Astrocyte (in vitro differentiated cells and primary cell): ENCODE measurements around the gene MAP3K14.

Experiments
- EZH2 ChIP-seq: IDR thresholded peaks from 2 replicates; pipeline ENCODE4 v1.6.1; 2012; ENCODE audit warnings: mild to moderate bottlenecking, low read length, inconsistent platforms; ENCODE audit not compliant: insufficient read depth
- TF ChIP-seq, protein P1 (sequence below): IDR thresholded peaks from 2 replicates; pipeline ENCODE4 v1.5.1; 2011; ENCODE audit warnings: low read depth, mild to moderate bottlenecking, inconsistent platforms, low read length, moderate library complexity; ENCODE audit not compliant: insufficient read depth

DNA sequence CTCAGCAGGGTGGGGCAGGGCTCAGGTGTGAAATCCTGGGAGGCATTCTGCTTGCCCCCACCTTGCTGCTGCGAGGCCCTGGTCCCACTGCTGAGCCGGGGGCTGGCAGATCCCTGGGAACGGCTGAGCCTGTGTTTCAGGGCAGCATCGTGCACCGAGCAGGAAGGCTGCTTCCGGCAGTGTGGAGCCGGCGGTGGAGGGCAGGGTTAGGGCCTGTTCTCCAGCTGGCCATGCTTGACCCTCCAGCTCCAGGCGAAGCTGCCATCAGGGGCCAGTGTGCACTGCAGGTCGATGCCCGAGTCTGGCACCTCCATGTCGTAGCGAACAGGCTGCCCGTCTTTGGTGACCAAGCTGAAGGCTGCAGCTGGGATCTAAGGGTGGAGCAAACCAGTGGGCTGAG is 52.4 kb downstream of the MAP3K14 start:
- TF ChIP-seq, protein P1, sequence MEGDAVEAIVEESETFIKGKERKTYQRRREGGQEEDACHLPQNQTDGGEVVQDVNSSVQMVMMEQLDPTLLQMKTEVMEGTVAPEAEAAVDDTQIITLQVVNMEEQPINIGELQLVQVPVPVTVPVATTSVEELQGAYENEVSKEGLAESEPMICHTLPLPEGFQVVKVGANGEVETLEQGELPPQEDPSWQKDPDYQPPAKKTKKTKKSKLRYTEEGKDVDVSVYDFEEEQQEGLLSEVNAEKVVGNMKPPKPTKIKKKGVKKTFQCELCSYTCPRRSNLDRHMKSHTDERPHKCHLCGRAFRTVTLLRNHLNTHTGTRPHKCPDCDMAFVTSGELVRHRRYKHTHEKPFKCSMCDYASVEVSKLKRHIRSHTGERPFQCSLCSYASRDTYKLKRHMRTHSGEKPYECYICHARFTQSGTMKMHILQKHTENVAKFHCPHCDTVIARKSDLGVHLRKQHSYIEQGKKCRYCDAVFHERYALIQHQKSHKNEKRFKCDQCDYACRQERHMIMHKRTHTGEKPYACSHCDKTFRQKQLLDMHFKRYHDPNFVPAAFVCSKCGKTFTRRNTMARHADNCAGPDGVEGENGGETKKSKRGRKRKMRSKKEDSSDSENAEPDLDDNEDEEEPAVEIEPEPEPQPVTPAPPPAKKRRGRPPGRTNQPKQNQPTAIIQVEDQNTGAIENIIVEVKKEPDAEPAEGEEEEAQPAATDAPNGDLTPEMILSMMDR, result no peak
- TF ChIP-seq EZH2, result no peak
